HEK293 (cell line): Measurements from ENCODE around the gene RPGR.

Source experiments
- CTCF ChIA-PET: fragments of 350-600 bp; formaldehyde crosslinking; extraction: SDS; loops from one replicate; lab custom pipeline; 2021; ENCODE audit warnings: antibody characterized with exemption; lab: Yijun Ruan, JAX
- POLR2A ChIA-PET: fragments of 300-600 bp; formaldehyde crosslinking; extraction: SDS; loops from one replicate; lab custom pipeline; 2020; ENCODE audit warnings: antibody characterized with exemption, inconsistent platforms; lab: Yijun Ruan, JAX
- H3K27ac ChIP-seq: fragments of 200-500 bp; sonication (Bioruptor generic); 2 replicates; pipeline ENCODE4 v1.5.1; 2014; ENCODE audit warnings: low read depth, low read length, control low read depth, inconsistent platforms; ENCODE audit errors: extremely low read depth
- H3K36me3 ChIP-seq, 2 experiments: fragments of 200-500 bp in 1 of 2; sonication (Bioruptor generic) in 1 of 2; 1 replicate in 1 of 2; 2 replicates in 1 of 2; pipeline ENCODE4 v1.5.1; 2014 to 2017; ENCODE audit warnings: inconsistent platforms in 2 of 2, low read length in 2 of 2; ENCODE audit not compliant: control insufficient read depth in 2 of 2, insufficient read depth in 1 of 2
- H3K4me1 ChIP-seq: fragments of 200-500 bp; sonication (Bioruptor generic); 2 replicates; pipeline ENCODE4 v1.5.1; 2014; ENCODE audit warnings: mild to moderate bottlenecking, low read length, inconsistent platforms; ENCODE audit not compliant: control insufficient read depth, insufficient read depth
- H3K4me3 ChIP-seq: 2 replicates; pipeline ENCODE4 v1.5.1; 2011; ENCODE audit warnings: low read depth, mild to moderate bottlenecking, control low read depth, low read length, moderate library complexity
- H3K9me3 ChIP-seq: fragments of 200-500 bp; sonication (Bioruptor generic); 2 replicates; pipeline ENCODE4 v1.5.1; 2014; ENCODE audit warnings: low read depth, low read length, inconsistent platforms; ENCODE audit not compliant: control insufficient read depth, insufficient read depth
- BCL11B ChIP-seq: fragments of 450-650 bp; formaldehyde crosslinking; IDR thresholded peaks from 2 replicates; pipeline ENCODE4 v1.5.1; 2016; ENCODE audit warnings: low read depth, missing biosample characterization, missing genetic modification characterization
- ZBTB21 ChIP-seq: fragments of 450-650 bp; formaldehyde crosslinking; IDR thresholded peaks from 2 replicates; pipeline ENCODE4 v1.5.1; 2017; ENCODE audit warnings: missing biosample characterization, missing genetic modification characterization
- ZFP37 ChIP-seq: fragments of 450-650 bp; formaldehyde crosslinking; IDR thresholded peaks from 2 replicates; pipeline ENCODE4 v1.5.1; 2016; ENCODE audit warnings: missing biosample characterization, missing genetic modification characterization
- ZNF146 ChIP-seq: fragments of 450-650 bp; formaldehyde crosslinking; IDR thresholded peaks from 2 replicates; pipeline ENCODE4 v1.5.1; 2016; ENCODE audit warnings: missing biosample characterization, missing genetic modification characterization
- ZNF155 ChIP-seq: fragments of 450-650 bp; formaldehyde crosslinking; IDR thresholded peaks from 2 replicates; pipeline ENCODE4 v1.5.1; 2016; ENCODE audit warnings: missing biosample characterization, missing genetic modification characterization
- ZNF223 ChIP-seq: fragments of 450-650 bp; formaldehyde crosslinking; IDR thresholded peaks from 2 replicates; pipeline ENCODE4 v1.5.1; 2016; ENCODE audit warnings: missing biosample characterization, missing genetic modification characterization
- ZNF311 ChIP-seq: fragments of 450-650 bp; formaldehyde crosslinking; IDR thresholded peaks from 2 replicates; pipeline ENCODE4 v1.5.1; 2017; ENCODE audit warnings: missing biosample characterization, missing genetic modification characterization, borderline replicate concordance
- ZNF510 ChIP-seq: fragments of 450-650 bp; formaldehyde crosslinking; IDR thresholded peaks from 2 replicates; pipeline ENCODE4 v1.5.1; 2018; ENCODE audit warnings: mild to moderate bottlenecking, missing genetic modification characterization, missing biosample characterization; ENCODE audit not compliant: insufficient replicate concordance
- ZNF701 ChIP-seq: fragments of 450-650 bp; formaldehyde crosslinking; IDR thresholded peaks from 2 replicates; pipeline ENCODE4 v1.5.1; 2016; ENCODE audit warnings: missing biosample characterization, missing genetic modification characterization
- ZNF777 ChIP-seq: fragments of 450-650 bp; formaldehyde crosslinking; IDR thresholded peaks from 2 replicates; pipeline ENCODE4 v1.5.1; 2017; ENCODE audit warnings: missing biosample characterization, missing genetic modification characterization, borderline replicate concordance
- ZSCAN16 ChIP-seq: fragments of 450-650 bp; formaldehyde crosslinking; IDR thresholded peaks from 2 replicates; pipeline ENCODE4 v1.5.1; 2016; ENCODE audit warnings: missing biosample characterization, missing genetic modification characterization
- TF ChIP-seq, protein P1 (sequence below): fragments of 450-650 bp; formaldehyde crosslinking; IDR thresholded peaks from 2 replicates; pipeline ENCODE4 v1.5.1; 2016; ENCODE audit warnings: missing biosample characterization, missing genetic modification characterization
- TF ChIP-seq, protein P2 (sequence below): fragments of 450-650 bp; formaldehyde crosslinking; IDR thresholded peaks from 2 replicates; pipeline ENCODE4 v1.5.1; 2017; ENCODE audit warnings: missing biosample characterization, mild to moderate bottlenecking, missing genetic modification characterization, moderate library complexity
- TF ChIP-seq, protein P3 (sequence below): fragments of 450-650 bp; IDR thresholded peaks from 2 replicates; pipeline ENCODE4 v1.5.1; 2018; ENCODE audit warnings: missing biosample characterization, missing genetic modification characterization
- TF ChIP-seq, protein P4 (sequence below): fragments of 450-650 bp; formaldehyde crosslinking; IDR thresholded peaks from 2 replicates; pipeline ENCODE4 v1.5.1; 2016; ENCODE audit warnings: missing biosample characterization, missing genetic modification characterization

The RPGR gene

DNA sequence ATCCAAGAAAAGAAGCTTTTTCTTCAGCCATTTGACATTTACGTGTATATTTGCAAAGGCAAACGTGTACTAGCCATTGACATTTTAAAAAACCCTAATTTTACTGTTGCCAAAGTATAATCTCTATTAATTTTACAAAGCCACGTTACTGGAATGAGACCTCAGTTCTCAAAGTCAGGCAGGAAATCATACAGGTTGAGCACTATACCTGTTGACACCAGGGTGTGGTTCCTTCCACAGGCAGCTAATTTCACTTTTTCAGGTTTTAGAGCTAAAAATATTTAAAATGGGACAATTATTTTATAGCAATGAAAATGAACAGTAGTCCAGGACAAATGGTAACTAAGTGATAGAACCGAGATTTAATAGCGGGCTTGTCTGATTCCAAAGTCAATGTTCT lies 6.5 kb downstream of the RPGR start (continued):
- TF ChIP-seq, protein P1, sequence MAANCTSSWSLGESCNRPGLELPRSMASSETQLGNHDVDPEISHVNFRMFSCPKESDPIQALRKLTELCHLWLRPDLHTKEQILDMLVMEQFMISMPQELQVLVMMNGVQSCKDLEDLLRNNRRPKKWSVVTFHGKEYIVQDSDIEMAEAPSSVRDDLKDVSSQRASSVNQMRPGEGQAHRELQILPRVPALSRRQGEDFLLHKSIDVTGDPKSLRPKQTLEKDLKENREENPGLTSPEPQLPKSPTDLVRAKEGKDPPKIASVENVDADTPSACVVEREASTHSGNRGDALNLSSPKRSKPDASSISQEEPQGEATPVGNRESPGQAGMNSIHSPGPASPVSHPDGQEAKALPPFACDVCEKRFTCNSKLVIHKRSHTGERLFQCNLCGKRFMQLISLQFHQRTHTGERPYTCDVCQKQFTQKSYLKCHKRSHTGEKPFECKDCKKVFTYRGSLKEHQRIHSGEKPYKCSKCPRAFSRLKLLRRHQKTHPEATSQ (tag by site-specific recombination), result no peak
- TF ChIP-seq BCL11B (tag by site-specific recombination) (no peak), ZNF223 (no peak), ZNF155 (tag by site-specific recombination) (no peak)

DNA sequence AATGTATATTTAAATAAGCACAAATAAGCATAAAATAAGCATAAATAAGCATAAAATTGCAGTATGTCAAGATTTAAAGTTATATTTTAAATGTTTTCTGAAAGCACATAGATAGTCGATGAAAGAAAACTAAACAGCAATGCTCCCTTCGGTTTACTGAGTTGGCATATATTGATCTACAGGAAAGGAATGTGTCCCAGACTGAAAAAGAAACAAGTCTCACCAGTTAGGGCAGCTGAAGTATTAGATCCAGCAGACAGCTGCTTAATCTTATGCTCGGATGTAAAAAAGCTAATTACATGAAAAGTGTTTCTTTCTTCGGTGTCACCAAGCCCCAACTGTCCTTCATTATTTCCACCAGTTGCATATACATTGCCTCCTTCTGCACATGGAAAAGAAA lies 8.7 kb downstream of the RPGR start:
- H3K36me3 ChIP-seq, result peaks cover 0 to 11% of the 10 kb centered on the region in 2 experiments; a peak in 1 of 3 replicates
- H3K4me1 ChIP-seq, result no peaks in the 10 kb centered on the region; the same call in 1 of the 2 replicates
- H3K9me3 ChIP-seq, result no peaks in the 10 kb centered on the region
- POLR2A ChIA-PET, result no interaction called here
- CTCF ChIA-PET, result interaction anchor here (0.8 to 1.5 kb wide), 2 partner anchors 9 to 58 kb away, joined by 3 to 9 read pairs; partner anchors contain the start of gene RPGR
- TF ChIP-seq, protein P2, sequence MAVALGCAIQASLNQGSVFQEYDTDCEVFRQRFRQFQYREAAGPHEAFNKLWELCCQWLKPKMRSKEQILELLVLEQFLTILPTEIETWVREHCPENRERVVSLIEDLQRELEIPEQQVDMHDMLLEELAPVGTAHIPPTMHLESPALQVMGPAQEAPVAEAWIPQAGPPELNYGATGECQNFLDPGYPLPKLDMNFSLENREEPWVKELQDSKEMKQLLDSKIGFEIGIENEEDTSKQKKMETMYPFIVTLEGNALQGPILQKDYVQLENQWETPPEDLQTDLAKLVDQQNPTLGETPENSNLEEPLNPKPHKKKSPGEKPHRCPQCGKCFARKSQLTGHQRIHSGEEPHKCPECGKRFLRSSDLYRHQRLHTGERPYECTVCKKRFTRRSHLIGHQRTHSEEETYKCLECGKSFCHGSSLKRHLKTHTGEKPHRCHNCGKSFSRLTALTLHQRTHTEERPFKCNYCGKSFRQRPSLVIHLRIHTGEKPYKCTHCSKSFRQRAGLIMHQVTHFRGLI (tag by site-specific recombination), result no peak
- TF ChIP-seq ZSCAN16 (tag by site-specific recombination) (no peak), ZBTB21 (tag by site-specific recombination) (no peak), ZFP37 (tag by site-specific recombination) (no peak), ZNF777 (tag by site-specific recombination) (no peak), ZNF510 (no peak)
- TF ChIP-seq, protein P3, sequence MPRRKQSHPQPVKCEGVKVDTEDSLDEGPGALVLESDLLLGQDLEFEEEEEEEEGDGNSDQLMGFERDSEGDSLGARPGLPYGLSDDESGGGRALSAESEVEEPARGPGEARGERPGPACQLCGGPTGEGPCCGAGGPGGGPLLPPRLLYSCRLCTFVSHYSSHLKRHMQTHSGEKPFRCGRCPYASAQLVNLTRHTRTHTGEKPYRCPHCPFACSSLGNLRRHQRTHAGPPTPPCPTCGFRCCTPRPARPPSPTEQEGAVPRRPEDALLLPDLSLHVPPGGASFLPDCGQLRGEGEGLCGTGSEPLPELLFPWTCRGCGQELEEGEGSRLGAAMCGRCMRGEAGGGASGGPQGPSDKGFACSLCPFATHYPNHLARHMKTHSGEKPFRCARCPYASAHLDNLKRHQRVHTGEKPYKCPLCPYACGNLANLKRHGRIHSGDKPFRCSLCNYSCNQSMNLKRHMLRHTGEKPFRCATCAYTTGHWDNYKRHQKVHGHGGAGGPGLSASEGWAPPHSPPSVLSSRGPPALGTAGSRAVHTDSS (tag by site-specific recombination), result no peak
- no peak overlapping the region for H3K4me3 ChIP-seq
- H3K27ac ChIP-seq, result no peak overlapping the region

DNA sequence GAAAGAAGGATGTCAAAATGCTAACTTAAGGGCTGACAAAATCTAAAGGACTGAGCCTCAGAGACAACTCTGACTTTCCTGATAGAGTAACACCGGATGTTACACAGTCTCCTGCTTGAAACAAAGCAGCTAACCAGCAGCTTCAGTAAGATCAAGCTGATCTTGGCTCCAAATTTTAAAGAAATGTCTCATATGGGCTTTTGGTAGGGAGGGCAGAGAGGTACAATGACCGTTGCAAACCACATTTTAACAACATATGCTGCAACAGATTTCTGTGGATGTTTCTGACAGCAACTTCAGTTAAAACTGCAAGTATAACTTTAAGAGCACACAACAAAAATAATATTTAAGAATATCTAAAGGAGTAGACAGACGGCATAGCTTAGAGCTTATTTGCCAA lies 9.1 kb downstream of the RPGR start:
- peaks cover 0 to 11% of the 10 kb centered on the region in 2 experiments; a peak in 1 of 3 replicates for H3K36me3 ChIP-seq
- H3K9me3 ChIP-seq, result no peaks in the 10 kb centered on the region
- H3K4me3 ChIP-seq, result no peak overlapping the region
- CTCF ChIA-PET, result interaction anchor here (0.8 to 1.5 kb wide), 2 partner anchors 9 to 58 kb away, joined by 3 to 9 read pairs; partner anchors contain the start of gene RPGR
- H3K4me1 ChIP-seq, result no peaks in the 10 kb centered on the region; the same call in 1 of the 2 replicates
- no peak overlapping the region for H3K27ac ChIP-seq
- POLR2A ChIA-PET, result no interaction called here
- no peak for TF ChIP-seq ZNF701
- TF ChIP-seq ZNF311, result no peak
- TF ChIP-seq, all 188 proteins: peak for 0

DNA sequence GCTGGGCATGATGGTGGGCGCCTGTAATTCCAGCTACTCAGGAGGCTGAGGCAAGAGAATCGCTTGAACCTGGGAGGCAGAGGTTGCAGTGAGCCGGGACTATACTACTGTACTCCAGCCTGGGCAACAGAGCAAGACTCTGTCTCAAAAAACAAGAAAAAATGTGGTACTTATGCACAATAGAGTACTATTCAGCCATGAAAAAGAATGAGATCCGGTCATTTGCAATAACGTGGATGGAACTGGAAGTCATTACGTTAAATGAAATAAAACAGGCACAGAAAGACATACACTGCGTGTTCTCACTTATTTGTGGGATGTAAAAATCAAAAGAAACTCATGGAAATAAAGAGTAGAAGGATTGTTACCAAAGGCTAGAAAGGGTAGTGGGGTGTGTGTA lies 12.1 kb downstream of the RPGR start:
- ChIA-PET POLR2A (no interaction called here), CTCF (no interaction called here)
- peak; percentile 95 for TF ChIP-seq ZNF146 (tag by site-specific recombination)
- TF ChIP-seq, protein P4, sequence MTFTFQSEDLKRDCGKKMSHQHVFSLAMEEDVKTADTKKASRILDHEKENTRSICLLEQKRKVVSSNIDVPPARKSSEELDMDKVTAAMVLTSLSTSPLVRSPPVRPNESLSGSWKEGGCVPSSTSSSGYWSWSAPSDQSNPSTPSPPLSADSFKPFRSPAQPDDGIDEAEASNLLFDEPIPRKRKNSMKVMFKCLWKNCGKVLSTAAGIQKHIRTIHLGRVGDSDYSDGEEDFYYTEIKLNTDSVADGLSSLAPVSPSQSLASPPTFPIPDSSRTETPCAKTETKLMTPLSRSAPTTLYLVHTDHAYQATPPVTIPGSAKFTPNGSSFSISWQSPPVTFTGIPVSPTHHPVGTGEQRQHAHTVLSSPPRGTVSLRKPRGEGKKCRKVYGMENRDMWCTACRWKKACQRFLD (tag by site-specific recombination), result no peak
- Histone ChIP-seq H3K27ac (no peak overlapping the region), H3K9me3 (no peaks in the 10 kb centered on the region), H3K4me3 (no peak overlapping the region), H3K4me1 (no peaks in the 10 kb centered on the region), H3K36me3 (peaks cover 0 to 11% of the 10 kb centered on the region in 2 experiments; a peak in 1 of 3 replicates)
